Measurements from ENCODE around the gene MCCC1. TPM values are rescaled to one million over a fixed set of nuclear protein-coding genes. Genes with fewer than 3 reads are reported as not detected.

MCCC1 gene
- total and polyA plus RNA-seq, 2 of the 4 experiments (the other 2 are of a cell fraction): 14.2 to 17.9 TPM

DNA sequence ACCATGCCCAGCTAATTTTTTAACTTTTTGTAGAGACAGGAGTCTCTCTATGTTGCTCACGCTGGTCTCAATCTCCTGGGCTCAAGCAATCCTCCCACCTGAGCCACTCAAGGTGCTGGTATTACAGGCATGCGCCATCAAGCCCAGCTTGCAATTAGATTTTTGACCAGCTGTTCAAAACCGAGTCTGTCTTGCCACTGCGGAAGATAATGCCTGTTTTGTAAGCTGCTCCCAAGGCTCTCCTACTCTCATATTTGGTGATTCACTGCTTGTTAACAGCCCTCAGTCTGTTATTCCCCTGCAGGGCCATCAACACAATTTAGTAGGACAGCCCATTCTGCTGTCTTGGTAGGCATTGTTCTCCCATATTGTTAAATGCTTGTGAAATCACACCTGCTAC is 17.8 kb upstream of the MCCC1 start:
- 74% methylated on average over 3 of the region's 4 CpGs; no CpG with 5 or more reads in 1 of the 2 experiments for WGBS, 2 experiments (ENCODE audit: extremely low coverage in 2 of 2, insufficient read length in 1 of 2)
- Histone ChIP-seq H2BK20ac (ENCODE audit: low read depth, low read length) (no peak overlapping the region), H3K56ac (ENCODE audit: extremely low read depth, insufficient read depth, low read length) (no peak overlapping the region), H3K23ac (ENCODE audit: low read depth, low read length) (no peak overlapping the region), H3K9me3 (ENCODE audit: control insufficient read depth, insufficient read depth, low read length) (peaks cover 2% of the 10 kb centered on the region; the same call in 1 of the 2 replicates), H2BK120ac (ENCODE audit: low read depth, low read length) (no peak overlapping the region), H3K27me3 (ENCODE audit: control insufficient read depth, insufficient read depth, low read length) (peaks cover 45% of the 10 kb centered on the region), H4K91ac (ENCODE audit: insufficient read depth, low read depth, low read length) (no peak overlapping the region), H2BK15ac (ENCODE audit: low read depth, low read length) (no peak overlapping the region), H3K9ac (ENCODE audit: low read depth, low read length) (no peak overlapping the region), H3K4ac (ENCODE audit: low read depth, low read length) (no peak overlapping the region), H3K14ac (replicated peaks; ENCODE audit: low read depth, low read length) (no peak overlapping the region), H3K9me1 (ENCODE audit: insufficient read depth, low read length) (no peaks in the 10 kb centered on the region), H4K5ac (ENCODE audit: low read depth, low read length) (no peak overlapping the region), H3K18ac (ENCODE audit: low read depth, low read length) (no peak overlapping the region), H2AFZ (replicated peaks; ENCODE audit: low read length, poor library complexity) (no peak overlapping the region), H2BK5ac (ENCODE audit: low read depth, low read length, poor library complexity, severe bottlenecking) (no peak overlapping the region), H3K79me1 (ENCODE audit: low read depth in 1 of 2, low read length in 2 of 2) (no peaks in the 10 kb centered on the region), H3K36me3 (ENCODE audit: control insufficient read depth, insufficient read depth, low read length) (no peaks in the 10 kb centered on the region), H4K20me1 (ENCODE audit: insufficient read depth, low read length) (no peaks in the 10 kb centered on the region), H4K8ac (ENCODE audit: low read depth in 2 of 2, low read length in 2 of 2) (no peak overlapping the region), H3K27ac (ENCODE audit: insufficient read depth, low read length) (no peak overlapping the region), H2AK5ac (ENCODE audit: low read depth, low read length) (no peak overlapping the region), H3K4me2 (ENCODE audit: low read depth, low read length) (no peak overlapping the region), H3K4me1 (ENCODE audit: control insufficient read depth, insufficient read depth, low read length) (no peaks in the 10 kb centered on the region), H2AK9ac (replicated peaks; ENCODE audit: low read depth, low read length, poor library complexity) (no peak overlapping the region), H3K4me3 (ENCODE audit: insufficient read depth, low read depth, low read length) (no peak overlapping the region)
- intact Hi-C loops (cut with micrococcal nuclease): no loop called here
- no peak for ATAC-seq (ENCODE audit: low read depth)
- dilution Hi-C loops (cut with HindIII; ENCODE audit: low sequenced_read_pairs, unreplicated experiment): no loop called here
- TF ChIP-seq MXI1 (IDR thresholded peaks at IDR 0.05; ENCODE audit: borderline replicate concordance, low read depth, low read length): no peak
- DNase-seq: no peak
- CTCF ChIA-PET: no interaction called here
- POLR2A ChIA-PET (ENCODE audit: unreplicated experiment): no interaction called here
- BruUV-seq (replicated peaks): no TSS peak
- in situ Hi-C loops (cut with MboI; ENCODE audit: low sequenced_read_pairs): no loop called here
